ENCODE results near the gene ALOX5AP.

The ALOX5AP gene

GRCh38 chr13:30712536-30713532 is 22.5 kb upstream of the ALOX5AP start:
- FAIRE-seq (peak; percentile 58), DNase-seq (ENCODE audit: insufficient read length, low spot score) (no peak)
- TF ChIP-seq SPI1 (IDR thresholded peaks at IDR 0.05; ENCODE audit: low read depth, low read length), result peak; percentile 90
- no peak for TF ChIP-seq POLR2A (IDR thresholded peaks at IDR 0.05; ENCODE audit: low read depth, low read length)

GRCh38 chr13:30714629-30715371 is 20.5 kb upstream of the ALOX5AP start:
- TF ChIP-seq SPI1 (IDR thresholded peaks at IDR 0.05; ENCODE audit: low read depth, low read length), result no peak
- DNase-seq (ENCODE audit: insufficient read length, low spot score) (no peak), FAIRE-seq (no peak)

GRCh38 chr13:30715372-30715756 is 20.0 kb upstream of the ALOX5AP start:
- FAIRE-seq, result no peak

GRCh38 chr13:30715837-30716236 is 19.5 kb upstream of the ALOX5AP start:
- no peak for TF ChIP-seq POLR2A (IDR thresholded peaks at IDR 0.05; ENCODE audit: low read depth, low read length)
- TF ChIP-seq POLR2AphosphoS5 (IDR thresholded peaks at IDR 0.05; ENCODE audit: low read depth, low read length), result no peak
- TF ChIP-seq PAX5 (IDR thresholded peaks at IDR 0.05; ENCODE audit: insufficient read depth, low read length, severe bottlenecking), result no peak
- no peak for TF ChIP-seq TAF1 (IDR thresholded peaks at IDR 0.05; ENCODE audit: low read depth, low read length)
- TF ChIP-seq POU2F2 (IDR thresholded peaks at IDR 0.05; ENCODE audit: low read depth, low read length), result no peak
- no peak for TF ChIP-seq SPI1 (IDR thresholded peaks at IDR 0.05; ENCODE audit: low read depth, low read length)
- no peak for DNase-seq (ENCODE audit: insufficient read length, low spot score)
- no peak for FAIRE-seq

More at GRCh38 chr13:30715372-30715756, 20.0 kb upstream of the ALOX5AP start:
- DNase-seq (ENCODE audit: insufficient read length, low spot score), result no peak
- TF ChIP-seq SPI1 (IDR thresholded peaks at IDR 0.05; ENCODE audit: low read depth, low read length) (no peak), TAF1 (IDR thresholded peaks at IDR 0.05; ENCODE audit: low read depth, low read length) (no peak)

GRCh38 chr13:30718661-30719524 is 16.4 kb upstream of the ALOX5AP start:
- DNase-seq (ENCODE audit: insufficient read length, low spot score) (no peak), FAIRE-seq (peak; percentile 63)
- TF ChIP-seq TAF1 (IDR thresholded peaks at IDR 0.05; ENCODE audit: low read depth, low read length), result no peak
- TF ChIP-seq POLR2A (IDR thresholded peaks at IDR 0.05; ENCODE audit: low read depth, low read length), result no peak
- TF ChIP-seq POU2F2 (IDR thresholded peaks at IDR 0.05; ENCODE audit: low read depth, low read length), result no peak
- TF ChIP-seq PAX5 (IDR thresholded peaks at IDR 0.05; ENCODE audit: insufficient read depth, low read length, severe bottlenecking), result no peak
- no peak for TF ChIP-seq POLR2AphosphoS5 (IDR thresholded peaks at IDR 0.05; ENCODE audit: low read depth, low read length)
- no peak for TF ChIP-seq SPI1 (IDR thresholded peaks at IDR 0.05; ENCODE audit: low read depth, low read length)

- FAIRE-seq (no peak), DNase-seq (ENCODE audit: insufficient read length, low spot score) (no peak)
Observed at GRCh38 chr13:30719525-30719914, 15.8 kb upstream of the ALOX5AP start.

GRCh38 chr13:30720172-30720869 is 15.0 kb upstream of the ALOX5AP start:
- TF ChIP-seq PAX5 (IDR thresholded peaks at IDR 0.05; ENCODE audit: insufficient read depth, low read length, severe bottlenecking) (no peak), SPI1 (IDR thresholded peaks at IDR 0.05; ENCODE audit: low read depth, low read length) (0 out of 2 replicates have a peak, but pooled peaks have one; percentile 16), POLR2AphosphoS5 (IDR thresholded peaks at IDR 0.05; ENCODE audit: low read depth, low read length) (no peak)
- DNase-seq (ENCODE audit: insufficient read length, low spot score) (no peak), FAIRE-seq (peak; percentile 31)

More at GRCh38 chr13:30719525-30719914, 15.8 kb upstream of the ALOX5AP start:
- no peak for TF ChIP-seq POLR2A (IDR thresholded peaks at IDR 0.05; ENCODE audit: low read depth, low read length)
- TF ChIP-seq SPI1 (IDR thresholded peaks at IDR 0.05; ENCODE audit: low read depth, low read length), result no peak
- TF ChIP-seq POU2F2 (IDR thresholded peaks at IDR 0.05; ENCODE audit: low read depth, low read length), result no peak
- TF ChIP-seq TAF1 (IDR thresholded peaks at IDR 0.05; ENCODE audit: low read depth, low read length), result no peak
- TF ChIP-seq POLR2AphosphoS5 (IDR thresholded peaks at IDR 0.05; ENCODE audit: low read depth, low read length), result no peak
- no peak for TF ChIP-seq PAX5 (IDR thresholded peaks at IDR 0.05; ENCODE audit: insufficient read depth, low read length, severe bottlenecking)

- FAIRE-seq, result no peak
- DNase-seq (ENCODE audit: insufficient read length, low spot score), result no peak
- TF ChIP-seq POU2F2 (IDR thresholded peaks at IDR 0.05; ENCODE audit: low read depth, low read length) (no peak), PAX5 (IDR thresholded peaks at IDR 0.05; ENCODE audit: insufficient read depth, low read length, severe bottlenecking) (no peak), SPI1 (IDR thresholded peaks at IDR 0.05; ENCODE audit: low read depth, low read length) (no peak), POLR2AphosphoS5 (IDR thresholded peaks at IDR 0.05; ENCODE audit: low read depth, low read length) (no peak), TAF1 (IDR thresholded peaks at IDR 0.05; ENCODE audit: low read depth, low read length) (no peak), POLR2A (IDR thresholded peaks at IDR 0.05; ENCODE audit: low read depth, low read length) (no peak)
Observed at GRCh38 chr13:30721936-30722335, 13.4 kb upstream of the ALOX5AP start.

- FAIRE-seq (no peak), DNase-seq (ENCODE audit: insufficient read length, low spot score) (no peak)
- no peak for TF ChIP-seq SPI1 (IDR thresholded peaks at IDR 0.05; ENCODE audit: low read depth, low read length)
Observed at GRCh38 chr13:30722361-30722760, 13.0 kb upstream of the ALOX5AP start.
